ENCODE data around the gene DCLK3.

The DCLK3 gene

DNA sequence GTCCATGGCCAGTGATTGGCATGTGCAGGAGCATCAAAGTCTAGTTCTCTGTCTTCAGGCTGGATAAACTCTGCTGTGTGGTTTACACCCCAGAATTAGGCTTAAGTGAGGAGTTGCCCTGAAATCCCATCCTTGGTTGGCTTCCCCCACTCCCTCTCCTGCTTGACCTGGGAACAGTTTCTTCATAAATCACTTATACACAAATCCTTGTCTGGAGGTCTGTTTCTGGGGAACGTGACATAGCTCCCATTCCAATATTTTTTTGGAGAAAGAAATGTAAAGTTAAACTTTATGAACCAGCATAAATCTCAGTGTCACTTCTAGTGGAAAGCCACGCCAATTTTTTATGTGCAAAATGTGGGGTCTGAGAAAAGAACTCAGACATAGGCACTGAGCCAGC is 98.2 kb downstream of the DCLK3 start:
- no peak for DNase-seq

DNA sequence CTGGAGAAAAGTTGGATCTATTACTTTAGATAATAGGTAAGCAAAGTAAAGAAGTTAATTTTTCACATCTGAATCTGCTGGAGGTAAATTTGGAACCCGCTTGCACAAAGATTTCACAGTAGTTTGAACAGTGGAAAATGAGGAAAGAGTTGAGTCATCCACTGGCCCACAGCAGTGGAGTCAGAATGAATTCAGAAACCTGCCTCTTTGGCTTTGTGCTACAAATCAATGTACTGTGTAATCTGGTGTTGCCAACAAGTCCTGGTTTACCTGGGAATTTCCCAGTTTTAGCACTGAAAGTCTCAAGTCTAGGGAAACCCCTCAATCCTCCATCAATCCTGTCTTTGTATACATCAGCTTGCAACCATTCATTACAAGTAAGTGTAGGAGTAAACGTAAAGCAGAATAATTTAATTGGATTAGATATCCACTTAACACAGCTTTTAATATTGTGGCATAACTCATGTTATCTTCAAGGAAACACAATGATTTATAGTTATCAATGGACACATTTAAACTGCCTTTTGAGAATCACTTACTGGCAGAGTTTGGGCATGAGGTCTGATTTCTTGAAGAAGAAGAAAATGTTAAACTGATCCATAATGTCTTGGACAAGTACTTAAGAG is 100.6 kb downstream of the DCLK3 start:
- no peak for DNase-seq

DNA sequence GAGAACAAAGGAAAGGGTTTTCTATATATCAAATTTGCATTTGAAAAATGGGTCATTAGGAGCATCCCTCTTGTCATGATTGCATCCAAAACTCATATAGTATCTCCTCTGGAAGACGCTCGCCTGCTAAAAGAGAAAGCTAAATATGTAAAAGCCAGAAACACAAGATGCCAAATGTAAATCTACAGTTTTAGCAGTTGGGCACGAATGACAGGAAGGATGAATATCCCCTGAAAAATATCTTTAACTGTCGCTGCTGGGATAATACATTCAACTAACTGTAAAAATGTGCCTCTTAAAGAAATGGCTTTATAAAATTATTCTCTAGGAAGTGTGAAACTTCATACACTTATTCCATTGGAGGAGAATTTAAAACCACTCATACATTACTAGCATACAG is 101.7 kb downstream of the DCLK3 start:
- DNase-seq: no peak

All from effector CD4-positive, alpha-beta T cell (primary cell).